ENCODE measurements around the gene ADRM1.

DNA sequence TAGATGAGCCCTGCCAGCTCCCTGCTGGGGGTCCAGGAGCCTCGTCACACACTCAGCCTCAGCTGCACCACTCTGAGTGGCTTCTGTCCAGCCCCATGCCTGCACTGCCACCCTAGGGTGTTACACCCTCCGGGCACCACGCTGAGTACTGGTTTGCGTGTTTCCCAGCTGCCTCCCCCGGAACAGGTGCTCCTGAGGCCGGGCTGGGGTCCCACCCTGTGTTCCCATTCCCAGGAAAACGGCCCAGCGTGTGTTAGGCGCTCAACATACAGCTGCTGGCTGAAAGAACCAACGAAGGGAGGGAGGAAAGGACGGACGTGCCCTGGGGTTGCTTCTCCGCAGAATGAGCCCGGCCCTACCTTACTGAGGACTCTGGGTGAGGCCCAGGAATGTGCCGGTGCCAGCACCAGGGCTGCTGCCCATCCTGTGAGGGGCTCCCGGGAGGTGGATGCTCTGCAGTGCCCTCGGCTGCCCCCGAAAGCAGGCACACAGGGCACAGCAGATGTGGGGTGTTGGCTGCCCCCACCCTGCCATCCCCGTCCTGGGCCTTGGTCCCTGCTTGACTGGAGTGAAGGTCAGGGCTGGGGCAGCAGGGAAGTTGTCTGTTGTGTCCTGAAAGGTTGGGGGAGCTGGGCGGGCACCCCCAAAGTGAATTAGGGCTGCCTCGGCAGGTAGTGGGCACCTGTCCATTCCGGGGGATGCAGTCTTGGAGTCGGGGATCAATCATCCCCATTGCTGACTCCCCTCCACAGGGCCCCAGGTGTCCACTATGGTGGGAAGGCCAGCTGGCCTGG is 48.0 kb downstream of the ADRM1 start:
- TF ChIP-seq EZH2 (IDR thresholded peaks at IDR 0.05; ENCODE audit: insufficient read depth, low read length) (no peak), CTCF (IDR thresholded peaks at IDR 0.05; ENCODE audit: insufficient read depth, low read depth, low read length) (no peak)

Data from astrocyte (in vitro differentiated cells and primary cell).